Kidney epithelial cell (primary cell): ENCODE data around the gene IFIH1. TPM values are rescaled to one million over a fixed set of nuclear protein-coding genes. Genes with fewer than 3 reads are reported as not detected.
A peak's percentile ranks its signal among the peaks of the same experiment; 100 is the strongest.

Source experiments
- DNase-seq: peaks from one replicate; pipeline ENCODE4 v3.0.0-alpha.2; 2010; ENCODE audit warnings: low read depth
- H3K27me3 ChIP-seq: 2 replicates; pipeline ENCODE4 v1.6.0; 2011; ENCODE audit warnings: low read length; ENCODE audit not compliant: control insufficient read depth, insufficient read depth
- H3K36me3 ChIP-seq: 2 replicates; pipeline ENCODE4 v1.5.1; 2011; ENCODE audit warnings: low read length; ENCODE audit not compliant: control insufficient read depth, insufficient read depth
- H3K4me3 ChIP-seq: 2 replicates; pipeline ENCODE4 v1.5.1; 2011; ENCODE audit warnings: low read depth, mild to moderate bottlenecking, control low read depth, low read length
- total RNA-seq: library from RNA; depleted of rRNA; stranded (reverse); fragments of >200 nt; gene quantifications from 2 replicates; pipeline ENCODE4 v1.2.3, GENCODE V29; 2015
- TF ChIP-seq, protein P1 (sequence below): IDR thresholded peaks from 2 replicates; pipeline ENCODE4 v1.5.1; 2011; ENCODE audit warnings: mild to moderate bottlenecking, moderate library complexity, low read length, control low read depth, inconsistent platforms; ENCODE audit not compliant: insufficient read depth, poor library complexity, severe bottlenecking

The IFIH1 gene
- total RNA-seq, 1 donor from 2014 or later = 25.8 TPM

DNA sequence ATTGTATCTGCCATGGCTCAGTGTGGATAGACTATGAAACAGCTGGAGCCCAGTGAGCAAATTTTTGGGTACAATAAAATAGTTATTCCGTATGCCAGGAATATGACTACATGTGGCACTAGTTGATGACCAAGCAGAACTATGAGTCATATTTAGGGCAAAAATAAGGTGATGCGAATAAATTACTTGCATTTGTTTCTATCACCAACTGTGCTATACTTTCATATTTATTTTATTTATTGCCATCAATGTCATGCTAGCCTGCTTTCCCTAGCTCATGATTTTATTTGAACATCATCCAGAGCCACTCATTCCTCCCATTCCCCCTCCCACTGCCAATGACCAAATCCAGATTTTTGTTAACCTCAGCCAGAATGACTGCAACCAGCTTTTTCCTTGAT, 61.9 kb downstream of the IFIH1 start:
- DNase-seq = no peak
- Histone ChIP-seq H3K36me3 (no peaks in the 10 kb centered on the region), H3K27me3 (no peaks in the 10 kb centered on the region), H3K4me3 (no peak overlapping the region)
- TF ChIP-seq, protein P1, sequence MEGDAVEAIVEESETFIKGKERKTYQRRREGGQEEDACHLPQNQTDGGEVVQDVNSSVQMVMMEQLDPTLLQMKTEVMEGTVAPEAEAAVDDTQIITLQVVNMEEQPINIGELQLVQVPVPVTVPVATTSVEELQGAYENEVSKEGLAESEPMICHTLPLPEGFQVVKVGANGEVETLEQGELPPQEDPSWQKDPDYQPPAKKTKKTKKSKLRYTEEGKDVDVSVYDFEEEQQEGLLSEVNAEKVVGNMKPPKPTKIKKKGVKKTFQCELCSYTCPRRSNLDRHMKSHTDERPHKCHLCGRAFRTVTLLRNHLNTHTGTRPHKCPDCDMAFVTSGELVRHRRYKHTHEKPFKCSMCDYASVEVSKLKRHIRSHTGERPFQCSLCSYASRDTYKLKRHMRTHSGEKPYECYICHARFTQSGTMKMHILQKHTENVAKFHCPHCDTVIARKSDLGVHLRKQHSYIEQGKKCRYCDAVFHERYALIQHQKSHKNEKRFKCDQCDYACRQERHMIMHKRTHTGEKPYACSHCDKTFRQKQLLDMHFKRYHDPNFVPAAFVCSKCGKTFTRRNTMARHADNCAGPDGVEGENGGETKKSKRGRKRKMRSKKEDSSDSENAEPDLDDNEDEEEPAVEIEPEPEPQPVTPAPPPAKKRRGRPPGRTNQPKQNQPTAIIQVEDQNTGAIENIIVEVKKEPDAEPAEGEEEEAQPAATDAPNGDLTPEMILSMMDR = no peak

DNA sequence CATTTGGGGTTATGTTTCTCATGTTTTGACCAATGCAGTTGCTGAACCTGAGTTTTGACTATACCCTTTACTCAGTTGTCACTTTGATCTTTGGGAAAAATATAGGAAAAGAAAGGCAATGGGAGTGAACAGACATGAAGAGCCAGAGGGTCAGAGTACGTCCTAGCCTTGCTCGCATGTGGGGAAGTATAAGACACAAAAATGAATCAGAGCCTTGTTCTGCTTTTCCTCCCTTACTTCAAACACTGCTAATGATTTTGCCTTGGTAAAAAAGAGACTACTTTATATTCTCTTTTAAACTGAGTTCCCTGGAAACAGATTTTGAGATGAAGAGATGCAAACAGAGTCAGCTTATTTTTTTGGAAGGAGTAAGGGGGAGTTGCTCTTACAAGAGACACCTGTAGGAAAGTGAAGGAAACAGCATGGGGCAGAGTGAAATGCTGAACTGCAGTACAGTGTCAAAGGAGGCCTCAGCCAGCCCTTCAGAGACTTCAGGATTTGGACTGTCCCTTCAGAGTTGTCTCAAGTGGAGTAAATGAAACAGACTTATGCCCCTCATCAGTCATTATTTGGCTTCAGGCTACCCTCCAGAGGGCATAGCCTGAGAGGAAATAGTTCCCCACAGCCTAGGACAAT, 64.1 kb downstream of the IFIH1 start:
- no peak overlapping the region for H3K4me3 ChIP-seq
- no peak for DNase-seq
- TF ChIP-seq, protein P1 = no peak
- no peaks in the 10 kb centered on the region for H3K27me3 ChIP-seq
- no peaks in the 10 kb centered on the region for H3K36me3 ChIP-seq

DNA sequence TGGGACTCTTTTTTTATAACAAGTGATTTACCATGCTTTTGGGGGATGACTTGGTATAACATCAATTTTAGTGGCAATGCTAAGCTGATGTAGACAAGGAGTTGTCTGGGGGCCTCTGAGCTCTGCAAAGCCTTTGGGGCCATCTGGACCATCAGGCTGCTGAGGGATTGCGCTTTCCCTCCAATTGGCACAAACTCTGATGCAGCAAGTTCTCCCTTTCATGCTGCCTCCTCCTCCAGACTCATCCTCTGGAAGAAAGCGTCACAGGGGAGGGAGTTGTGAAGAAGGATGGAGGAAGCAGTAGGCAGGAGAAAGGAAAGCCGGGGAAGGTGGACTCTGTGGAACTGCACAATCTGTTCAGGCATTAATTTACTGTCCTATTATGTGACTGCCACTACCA, 65.0 kb downstream of the IFIH1 start:
- TF ChIP-seq, protein P1 = no peak
- Histone ChIP-seq H3K4me3 (no peak overlapping the region), H3K36me3 (no peaks in the 10 kb centered on the region), H3K27me3 (no peaks in the 10 kb centered on the region)
- DNase-seq = no peak

DNA sequence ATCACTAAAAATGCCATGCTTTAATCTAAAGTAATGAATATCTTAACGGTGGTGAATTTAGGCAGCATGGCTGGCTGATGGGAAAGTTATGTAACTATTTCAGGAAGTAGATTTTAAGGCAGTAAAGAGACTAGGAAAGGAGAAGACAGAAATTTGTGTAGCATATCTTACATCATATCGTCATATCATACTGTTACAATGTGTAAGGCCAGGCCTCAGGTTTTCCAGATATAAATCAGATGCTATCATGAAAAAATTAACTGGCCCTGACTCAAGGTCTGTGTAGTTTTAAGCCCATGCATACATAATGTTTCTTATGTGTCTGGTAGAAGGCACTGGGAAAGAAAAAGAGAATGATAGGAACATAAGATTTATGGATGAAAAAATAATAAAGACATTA, 66.3 kb downstream of the IFIH1 start:
- DNase-seq = no peak
- H3K27me3 ChIP-seq = no peaks in the 10 kb centered on the region
- no peaks in the 10 kb centered on the region for H3K36me3 ChIP-seq
- TF ChIP-seq, protein P1 = no peak
- H3K4me3 ChIP-seq = no peak overlapping the region

DNA sequence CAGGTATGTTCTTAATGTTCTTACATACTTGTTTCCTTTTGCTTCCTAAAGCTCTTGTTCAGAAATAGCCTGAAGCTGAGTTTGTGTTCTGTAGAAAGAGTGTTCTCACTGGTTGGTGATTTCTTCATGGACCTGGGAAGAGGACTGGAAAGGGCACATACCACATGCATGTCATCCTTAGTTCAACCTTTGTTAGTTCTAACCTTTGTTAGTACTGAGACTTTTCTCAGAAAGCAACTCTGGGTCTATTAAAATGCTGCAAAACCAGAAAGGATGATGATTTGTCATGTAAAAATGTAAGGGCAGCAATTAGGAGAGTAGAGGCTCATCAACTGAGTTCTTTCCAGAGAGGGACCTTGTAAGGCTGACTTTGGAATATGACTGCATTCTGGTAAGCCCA, 72.7 kb downstream of the IFIH1 start:
- DNase-seq = peak; percentile 43
- Histone ChIP-seq H3K36me3 (no peaks in the 10 kb centered on the region), H3K4me3 (no peak overlapping the region), H3K27me3 (no peaks in the 10 kb centered on the region)
- TF ChIP-seq, protein P1 = no peak

DNA sequence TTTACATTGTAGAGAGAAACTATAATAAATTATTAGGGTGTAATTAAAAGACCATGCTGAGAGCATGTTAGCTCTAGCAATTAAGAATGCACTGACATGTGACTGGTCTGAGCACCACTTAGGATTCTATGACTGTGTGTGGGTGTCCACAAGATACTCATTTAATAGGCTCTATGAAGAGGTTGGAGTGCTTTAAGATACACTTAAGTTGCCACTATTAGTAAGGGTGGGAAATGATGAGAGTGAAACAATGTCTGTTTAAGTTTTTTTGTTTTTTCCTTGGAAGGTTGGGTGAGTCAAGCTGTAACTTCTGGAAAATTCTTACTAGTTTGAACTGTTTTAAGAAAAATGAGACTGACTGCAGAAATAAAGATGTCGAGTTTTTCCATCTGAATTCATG, 73.4 kb downstream of the IFIH1 start:
- no peak for DNase-seq
- no peaks in the 10 kb centered on the region for H3K36me3 ChIP-seq
- no peak overlapping the region for H3K4me3 ChIP-seq
- H3K27me3 ChIP-seq = no peaks in the 10 kb centered on the region
- TF ChIP-seq, protein P1 = no peak
